Activated CD8-positive, alpha-beta memory T cell treated with anti-CD3 and anti-CD28 coated beads, Interleukin-2, amount 50 U/mL, for 4 hours (primary cell): ENCODE measurements around the gene MSANTD1.

ENCODE experiments used
- DNase-seq: peaks from one replicate; pipeline ENCODE4 v3.0.0-alpha.2; 2020

Gene MSANTD1

GRCh38 chr4:3234171-3235029, 14.6 kb upstream of the MSANTD1 start:
- no peak for DNase-seq

DNA sequence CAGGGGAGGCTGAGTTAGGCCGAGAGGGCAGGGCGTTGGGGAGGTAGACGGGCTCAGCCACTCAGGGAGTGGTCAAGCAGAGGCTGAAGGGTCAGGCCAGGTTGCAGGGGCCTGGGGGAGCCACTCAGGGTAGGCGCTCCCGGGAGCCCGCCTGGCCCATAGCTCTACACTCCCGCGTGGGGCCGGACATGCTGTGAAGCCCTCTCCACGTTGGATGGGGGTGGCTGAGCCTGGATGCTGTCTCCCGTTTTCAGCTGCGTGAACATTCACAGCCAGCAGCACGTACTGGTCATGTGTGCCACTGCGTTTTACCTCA, 14.0 kb upstream of the MSANTD1 start:
- DNase-seq, result no peak

- DNase-seq, result no peak
Measured at GRCh38 chr4:3235581-3235980, 13.4 kb upstream of the MSANTD1 start.

- no peak for DNase-seq
Measured at GRCh38 chr4:3236326-3236878, 12.6 kb upstream of the MSANTD1 start.

DNA sequence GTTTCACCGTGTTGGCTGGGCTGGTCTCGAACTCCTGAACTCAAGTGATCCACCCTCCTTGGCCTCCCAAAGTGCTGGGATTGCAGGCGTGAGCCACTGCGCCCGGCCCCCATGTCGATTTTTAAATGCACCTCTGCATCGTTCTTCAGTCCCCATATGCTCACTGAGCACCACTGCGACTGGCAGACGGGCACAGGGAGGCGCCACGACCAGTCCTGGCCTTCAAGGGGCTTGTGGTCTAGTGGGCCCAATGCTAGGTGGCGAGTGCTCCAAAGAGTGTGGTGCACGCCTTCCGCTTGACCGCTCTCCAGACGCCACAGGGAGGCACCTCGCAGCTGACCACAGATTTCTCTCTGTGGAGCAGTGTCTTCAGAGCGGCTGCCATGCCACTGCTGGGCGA, 11.7 kb upstream of the MSANTD1 start:
- DNase-seq, result no peak

GRCh38 chr4:3237712-3238560, 11.0 kb upstream of the MSANTD1 start:
- DNase-seq, result no peak

GRCh38 chr4:3238721-3239120, 10.2 kb upstream of the MSANTD1 start:
- DNase-seq, result no peak

GRCh38 chr4:3239303-3239702, 9.7 kb upstream of the MSANTD1 start:
- no peak for DNase-seq

DNA sequence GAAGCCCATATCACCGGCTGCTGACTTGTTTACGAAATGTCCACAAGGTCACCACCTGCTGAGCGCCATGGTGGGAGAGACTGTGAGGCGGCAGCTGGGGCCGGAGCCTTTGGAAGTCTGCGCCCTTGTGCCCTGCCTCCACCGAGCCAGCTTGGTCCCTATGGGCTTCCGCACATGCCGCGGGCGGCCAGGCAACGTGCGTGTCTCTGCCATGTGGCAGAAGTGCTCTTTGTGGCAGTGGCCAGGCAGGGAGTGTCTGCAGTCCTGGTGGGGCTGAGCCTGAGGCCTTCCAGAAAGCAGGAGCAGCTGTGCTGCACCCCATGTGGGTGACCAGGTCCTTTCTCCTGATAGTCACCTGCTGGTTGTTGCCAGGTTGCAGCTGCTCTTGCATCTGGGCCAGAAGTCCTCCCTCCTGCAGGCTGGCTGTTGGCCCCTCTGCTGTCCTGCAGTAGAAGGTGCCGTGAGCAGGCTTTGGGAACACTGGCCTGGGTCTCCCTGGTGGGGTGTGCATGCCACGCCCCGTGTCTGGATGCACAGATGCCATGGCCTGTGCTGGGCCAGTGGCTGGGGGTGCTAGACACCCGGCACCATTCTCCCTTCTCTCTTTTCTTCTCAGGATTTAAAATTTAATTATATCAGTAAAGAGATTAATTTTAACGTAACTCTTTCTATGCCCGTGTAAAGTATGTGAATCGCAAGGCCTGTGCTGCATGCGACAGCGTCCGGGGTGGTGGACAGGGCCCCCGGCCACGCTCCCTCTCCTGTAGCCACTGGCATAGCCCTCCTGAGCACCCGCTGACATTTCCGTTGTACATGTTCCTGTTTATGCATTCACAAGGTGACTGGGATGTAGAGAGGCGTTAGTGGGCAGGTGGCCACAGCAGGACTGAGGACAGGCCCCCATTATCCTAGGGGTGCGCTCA, 8.7 kb upstream of the MSANTD1 start:
- DNase-seq, result no peak

DNA sequence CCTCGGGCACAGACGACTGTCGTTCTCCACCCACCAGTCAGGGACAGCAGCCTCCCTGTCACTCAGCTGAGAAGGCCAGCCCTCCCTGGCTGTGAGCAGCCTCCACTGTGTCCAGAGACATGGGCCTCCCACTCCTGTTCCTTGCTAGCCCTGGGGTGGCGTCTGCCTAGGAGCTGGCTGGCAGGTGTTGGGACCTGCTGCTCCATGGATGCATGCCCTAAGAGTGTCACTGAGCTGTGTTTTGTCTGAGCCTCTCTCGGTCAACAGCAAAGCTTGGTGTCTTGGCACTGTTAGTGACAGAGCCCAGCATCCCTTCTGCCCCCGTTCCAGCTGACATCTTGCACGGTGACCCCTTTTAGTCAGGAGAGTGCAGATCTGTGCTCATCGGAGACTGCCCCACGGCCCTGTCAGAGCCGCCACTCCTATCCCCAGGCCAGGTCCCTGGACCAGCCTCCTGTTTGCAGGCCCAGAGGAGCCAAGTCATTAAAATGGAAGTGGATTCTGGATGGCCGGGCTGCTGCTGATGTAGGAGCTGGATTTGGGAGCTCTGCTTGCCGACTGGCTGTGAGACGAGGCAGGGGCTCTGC, 7.9 kb upstream of the MSANTD1 start:
- no peak for DNase-seq

DNA sequence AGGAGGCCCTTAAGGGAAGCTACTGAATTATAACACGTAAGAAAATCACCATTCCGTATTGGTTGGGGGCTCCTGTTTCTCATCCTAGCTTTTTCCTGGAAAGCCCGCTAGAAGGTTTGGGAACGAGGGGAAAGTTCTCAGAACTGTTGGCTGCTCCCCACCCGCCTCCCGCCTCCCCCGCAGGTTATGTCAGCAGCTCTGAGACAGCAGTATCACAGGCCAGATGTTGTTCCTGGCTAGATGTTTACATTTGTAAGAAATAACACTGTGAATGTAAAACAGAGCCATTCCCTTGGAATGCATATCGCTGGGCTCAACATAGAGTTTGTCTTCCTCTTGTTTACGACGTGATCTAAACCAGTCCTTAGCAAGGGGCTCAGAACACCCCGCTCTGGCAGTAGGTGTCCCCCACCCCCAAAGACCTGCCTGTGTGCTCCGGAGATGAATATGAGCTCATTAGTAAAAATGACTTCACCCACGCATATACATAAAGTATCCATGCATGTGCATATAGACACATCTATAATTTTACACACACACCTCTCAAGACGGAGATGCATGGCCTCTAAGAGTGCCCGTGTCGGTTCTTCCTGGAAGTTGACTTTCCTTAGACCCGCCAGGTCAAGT, 6.9 kb upstream of the MSANTD1 start:
- DNase-seq, result no peak

GRCh38 chr4:3243136-3243780, 5.7 kb upstream of the MSANTD1 start:
- no peak for DNase-seq

DNA sequence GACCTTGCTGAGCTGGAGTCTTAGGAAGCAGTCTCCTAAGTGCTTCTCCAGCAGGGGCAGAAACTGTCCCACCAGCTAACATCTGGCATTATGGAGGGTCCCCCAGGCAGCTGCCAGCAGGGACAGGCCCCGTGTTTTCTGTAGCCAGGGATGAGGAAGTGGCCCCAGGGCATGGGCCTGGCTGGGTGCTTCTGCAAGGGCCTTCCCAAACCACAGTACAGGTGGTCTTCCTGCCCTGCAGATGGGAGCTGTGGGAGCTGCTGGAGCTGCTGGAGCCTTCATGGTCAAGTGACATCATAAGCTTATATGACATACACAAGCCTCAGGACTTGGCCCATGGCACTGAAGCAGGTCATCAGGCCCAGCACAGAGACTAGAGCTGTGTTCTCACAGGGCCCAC, 5.0 kb upstream of the MSANTD1 start:
- no peak for DNase-seq

DNA sequence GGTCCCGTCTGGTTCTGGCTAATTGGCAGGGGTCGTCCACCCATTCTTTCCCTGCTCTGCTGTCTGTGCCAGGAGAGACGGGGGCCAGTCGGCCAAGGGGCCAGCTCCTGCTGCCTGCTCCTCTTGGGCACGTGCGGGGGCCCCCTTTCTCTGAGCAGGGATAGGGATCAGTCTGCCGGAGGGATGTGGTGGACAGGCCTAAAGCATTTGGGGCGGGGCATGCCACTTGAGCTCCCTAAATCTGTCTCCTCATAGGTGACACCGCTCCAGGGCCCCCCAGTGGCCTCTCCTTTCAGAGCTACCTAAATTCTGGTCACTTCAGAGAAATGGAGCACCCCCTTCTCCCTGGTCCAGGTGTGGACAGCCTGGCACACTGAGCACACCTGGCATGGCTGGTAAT, 4.2 kb upstream of the MSANTD1 start:
- DNase-seq, result no peak

DNA sequence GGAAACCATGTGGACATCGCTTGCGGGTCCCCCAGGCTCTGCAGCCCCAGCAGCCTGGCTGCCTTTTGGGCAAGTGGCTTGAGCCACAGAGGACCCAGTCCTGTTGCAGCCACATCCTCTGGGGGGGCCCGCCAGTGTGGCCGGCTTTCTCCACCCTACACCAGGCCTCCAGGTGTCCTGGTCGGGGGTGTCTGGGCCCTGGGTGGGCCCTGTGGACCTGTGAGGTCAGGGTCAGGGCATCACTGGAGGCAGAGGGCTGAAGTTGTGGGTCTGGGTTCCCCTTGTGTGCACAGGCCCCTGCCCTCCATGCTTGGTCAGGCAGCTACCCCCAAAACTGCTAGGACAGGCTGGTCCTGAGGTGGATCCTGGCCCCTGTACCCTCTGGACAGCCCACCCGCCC, 3.3 kb upstream of the MSANTD1 start:
- no peak for DNase-seq

DNA sequence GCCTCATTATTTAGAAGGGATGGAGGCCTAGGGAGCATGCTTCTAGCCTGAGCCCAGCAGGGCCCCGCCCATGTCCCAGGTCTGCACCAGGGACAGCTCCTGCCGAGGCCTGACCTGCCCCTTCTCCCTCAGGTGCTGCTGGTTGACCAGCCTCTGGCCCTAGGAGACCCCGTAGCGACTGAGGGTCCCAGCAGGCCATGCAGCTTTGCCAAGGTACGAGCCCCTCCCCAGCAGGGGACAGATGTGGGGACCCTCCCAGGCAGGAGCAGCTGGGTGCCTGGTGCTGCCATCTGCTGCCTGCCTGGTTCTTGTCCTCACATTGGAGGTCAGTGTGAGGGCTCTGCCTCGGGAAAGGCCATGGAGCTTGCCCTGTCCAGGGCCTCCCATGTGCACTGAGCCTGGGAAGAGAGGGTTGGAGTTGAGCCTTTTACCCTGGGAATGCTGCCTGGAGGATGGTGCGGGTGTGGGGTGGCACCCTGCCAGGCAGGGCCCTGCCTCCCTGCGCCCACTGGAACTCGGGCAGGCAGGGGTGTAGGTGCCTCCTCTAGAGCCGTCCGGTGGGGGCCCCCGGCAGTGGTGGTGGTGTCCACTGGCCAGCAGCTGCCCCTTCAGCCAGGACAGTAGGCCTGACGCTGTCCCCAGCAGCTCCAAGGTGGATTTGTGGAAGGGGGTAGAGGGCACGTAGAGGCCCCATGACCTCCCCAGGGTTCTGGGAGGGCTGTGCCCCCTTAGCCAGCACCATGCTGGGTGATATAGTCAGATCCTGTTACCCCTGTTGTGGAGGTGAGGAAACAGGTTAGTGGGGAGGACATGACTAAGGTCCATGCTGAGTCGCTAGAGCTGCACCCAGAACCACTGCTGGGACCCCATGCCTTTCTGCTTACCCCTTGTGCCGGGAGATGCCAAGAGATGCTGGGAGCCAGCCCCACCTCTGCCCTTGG, 2.2 kb upstream of the MSANTD1 start:
- DNase-seq, result no peak

DNA sequence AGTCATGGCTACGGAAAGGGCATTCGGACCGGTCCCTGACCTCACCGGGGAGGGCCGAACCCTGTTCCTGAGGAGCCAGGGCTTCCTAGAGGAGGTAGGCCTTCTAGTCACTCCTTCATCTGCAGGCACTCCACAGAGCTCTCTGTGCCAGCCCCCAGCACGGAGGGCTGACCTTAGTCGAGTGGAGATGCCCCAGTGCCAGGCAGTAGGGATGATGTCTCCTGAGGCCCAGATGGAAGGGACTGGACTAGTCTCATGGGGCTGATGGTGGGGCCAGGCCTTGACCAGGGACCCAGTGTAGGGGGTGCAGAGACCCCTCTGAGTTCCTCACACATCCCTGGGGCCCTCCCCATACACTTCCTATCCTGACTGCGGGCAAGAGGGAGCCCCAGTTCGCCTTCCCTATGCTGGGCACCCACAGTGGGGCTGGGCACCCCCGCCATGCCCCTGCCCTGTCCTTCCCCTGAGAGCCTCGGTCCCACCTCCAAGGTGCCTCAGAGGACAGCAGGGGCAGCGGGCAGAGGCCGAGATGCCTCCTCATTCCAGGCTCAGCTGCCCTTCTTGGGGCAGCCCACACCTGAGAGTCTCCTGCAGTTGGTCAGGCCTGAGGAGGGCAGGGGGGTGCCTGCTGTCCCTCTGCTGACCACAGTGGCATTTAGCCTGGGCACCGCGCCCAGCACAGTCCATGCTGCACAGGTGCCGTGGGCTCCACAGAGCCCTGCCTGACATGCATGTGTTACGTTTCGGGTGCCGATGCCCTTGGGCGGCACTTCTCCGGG, 1.4 kb upstream of the MSANTD1 start:
- no peak for DNase-seq

DNA sequence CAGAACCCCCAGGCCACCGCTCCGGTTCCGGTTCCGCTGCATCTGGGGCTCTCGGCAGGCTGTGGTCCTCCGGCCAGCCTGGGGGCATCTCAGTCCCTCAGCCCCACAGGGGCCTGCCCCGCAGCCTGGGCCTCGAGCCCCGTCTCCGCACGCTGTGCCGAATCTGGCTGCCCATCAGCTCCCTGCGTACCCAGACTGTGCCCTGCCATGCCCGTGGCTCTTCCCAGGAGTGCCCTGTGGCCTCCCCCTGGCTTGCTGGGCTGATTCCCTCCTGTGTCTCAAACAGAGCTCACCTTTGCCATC, 830 bp upstream of the MSANTD1 start:
- no peak for DNase-seq

DNA sequence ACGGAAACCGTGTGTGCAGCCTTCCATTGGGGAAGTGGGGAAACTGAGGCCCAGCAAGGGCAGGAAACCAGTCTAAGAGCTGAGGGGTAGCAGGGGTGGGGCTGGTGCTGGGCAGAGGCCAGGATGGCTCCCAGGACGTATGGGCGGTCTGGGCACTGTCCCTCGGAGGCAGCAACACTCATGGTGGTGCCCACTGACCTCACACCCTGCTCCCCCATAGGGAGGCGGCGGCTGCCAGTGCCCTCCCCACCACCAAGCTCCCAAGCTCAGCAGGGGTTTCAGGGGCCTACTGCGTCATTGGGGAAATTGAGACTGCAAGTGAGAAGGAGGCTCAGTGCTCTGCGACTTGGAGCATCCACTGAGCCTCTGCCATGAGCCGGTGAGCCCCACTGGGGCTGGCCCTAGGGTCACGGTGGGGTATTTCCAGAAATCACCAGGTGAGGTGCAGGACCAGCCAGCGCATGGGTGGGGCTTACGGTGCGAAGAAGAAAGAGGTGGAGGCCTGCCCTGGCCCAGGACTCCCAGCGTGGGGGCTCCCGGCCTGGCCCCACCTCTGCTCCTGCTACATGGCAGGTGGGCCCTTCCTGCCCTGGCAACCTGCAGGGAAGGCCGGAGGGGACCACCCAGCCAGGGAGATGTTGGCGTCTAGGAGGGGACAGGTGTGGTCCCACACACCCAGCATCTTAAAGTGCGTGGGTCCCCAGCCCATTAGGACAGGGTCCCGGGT, 915 bp downstream of the MSANTD1 start:
- no peak for DNase-seq
